Measurements from ENCODE around the gene BIN1. TPM values are rescaled to one million over a fixed set of nuclear protein-coding genes. Genes with fewer than 3 reads are reported as not detected.

Gene BIN1
- polyA plus RNA-seq, 1 donor from 2014 or later: 61.9 TPM

- Histone ChIP-seq H3K79me2 (replicated peaks; ENCODE audit: insufficient read depth, low read length) (no peaks in the 10 kb centered on the region), H2AFZ (ENCODE audit: low read depth, low read length) (no peak overlapping the region), H3K9ac (ENCODE audit: low read length) (no peak overlapping the region), H3F3A (ENCODE audit: insufficient read depth, low read length, poor library complexity, severe bottlenecking) (no peaks in the 10 kb centered on the region), H4K20me1 (ENCODE audit: insufficient read depth) (no peaks in the 10 kb centered on the region), H3K4me2 (ENCODE audit: low read length) (no peak overlapping the region), H3K36me3 (ENCODE audit: insufficient read depth, low read length) (no peaks in the 10 kb centered on the region), H3K9me2 (ENCODE audit: insufficient read depth, low read length) (no peaks in the 10 kb centered on the region), H3K27me3 (ENCODE audit: insufficient read depth, low read depth, low read length) (no peaks in the 10 kb centered on the region), H3K27ac (ENCODE audit: low read length) (no peak overlapping the region), H3K9me3 (ENCODE audit: low read length) (no peaks in the 10 kb centered on the region), H3K4me3 (ENCODE audit: low read length) (no peak overlapping the region)
- TF ChIP-seq SMC3 (conservative IDR thresholded peaks at IDR 0.05; ENCODE audit: poor library complexity): no peak
- no peak for TF ChIP-seq TAF1 (IDR thresholded peaks at IDR 0.05; ENCODE audit: low read depth)
- no peak for TF ChIP-seq EP300 (conservative IDR thresholded peaks at IDR 0.05; ENCODE audit: poor library complexity, severe bottlenecking)
- no peak for TF ChIP-seq POLR2AphosphoS5 (IDR thresholded peaks at IDR 0.05)
- TF ChIP-seq RAD21 (conservative IDR thresholded peaks at IDR 0.05): no peak
- TF ChIP-seq, protein P1, sequence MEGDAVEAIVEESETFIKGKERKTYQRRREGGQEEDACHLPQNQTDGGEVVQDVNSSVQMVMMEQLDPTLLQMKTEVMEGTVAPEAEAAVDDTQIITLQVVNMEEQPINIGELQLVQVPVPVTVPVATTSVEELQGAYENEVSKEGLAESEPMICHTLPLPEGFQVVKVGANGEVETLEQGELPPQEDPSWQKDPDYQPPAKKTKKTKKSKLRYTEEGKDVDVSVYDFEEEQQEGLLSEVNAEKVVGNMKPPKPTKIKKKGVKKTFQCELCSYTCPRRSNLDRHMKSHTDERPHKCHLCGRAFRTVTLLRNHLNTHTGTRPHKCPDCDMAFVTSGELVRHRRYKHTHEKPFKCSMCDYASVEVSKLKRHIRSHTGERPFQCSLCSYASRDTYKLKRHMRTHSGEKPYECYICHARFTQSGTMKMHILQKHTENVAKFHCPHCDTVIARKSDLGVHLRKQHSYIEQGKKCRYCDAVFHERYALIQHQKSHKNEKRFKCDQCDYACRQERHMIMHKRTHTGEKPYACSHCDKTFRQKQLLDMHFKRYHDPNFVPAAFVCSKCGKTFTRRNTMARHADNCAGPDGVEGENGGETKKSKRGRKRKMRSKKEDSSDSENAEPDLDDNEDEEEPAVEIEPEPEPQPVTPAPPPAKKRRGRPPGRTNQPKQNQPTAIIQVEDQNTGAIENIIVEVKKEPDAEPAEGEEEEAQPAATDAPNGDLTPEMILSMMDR (IDR thresholded peaks at IDR 0.05; ENCODE audit: poor library complexity, severe bottlenecking): no peak
- no peak for TF ChIP-seq MXI1 (conservative IDR thresholded peaks at IDR 0.05; ENCODE audit: poor library complexity, severe bottlenecking)
- TF ChIP-seq EZH2 (IDR thresholded peaks at IDR 0.05; ENCODE audit: borderline replicate concordance, insufficient read depth, low read length, poor library complexity, severe bottlenecking): no peak
- TF ChIP-seq, protein P2, sequence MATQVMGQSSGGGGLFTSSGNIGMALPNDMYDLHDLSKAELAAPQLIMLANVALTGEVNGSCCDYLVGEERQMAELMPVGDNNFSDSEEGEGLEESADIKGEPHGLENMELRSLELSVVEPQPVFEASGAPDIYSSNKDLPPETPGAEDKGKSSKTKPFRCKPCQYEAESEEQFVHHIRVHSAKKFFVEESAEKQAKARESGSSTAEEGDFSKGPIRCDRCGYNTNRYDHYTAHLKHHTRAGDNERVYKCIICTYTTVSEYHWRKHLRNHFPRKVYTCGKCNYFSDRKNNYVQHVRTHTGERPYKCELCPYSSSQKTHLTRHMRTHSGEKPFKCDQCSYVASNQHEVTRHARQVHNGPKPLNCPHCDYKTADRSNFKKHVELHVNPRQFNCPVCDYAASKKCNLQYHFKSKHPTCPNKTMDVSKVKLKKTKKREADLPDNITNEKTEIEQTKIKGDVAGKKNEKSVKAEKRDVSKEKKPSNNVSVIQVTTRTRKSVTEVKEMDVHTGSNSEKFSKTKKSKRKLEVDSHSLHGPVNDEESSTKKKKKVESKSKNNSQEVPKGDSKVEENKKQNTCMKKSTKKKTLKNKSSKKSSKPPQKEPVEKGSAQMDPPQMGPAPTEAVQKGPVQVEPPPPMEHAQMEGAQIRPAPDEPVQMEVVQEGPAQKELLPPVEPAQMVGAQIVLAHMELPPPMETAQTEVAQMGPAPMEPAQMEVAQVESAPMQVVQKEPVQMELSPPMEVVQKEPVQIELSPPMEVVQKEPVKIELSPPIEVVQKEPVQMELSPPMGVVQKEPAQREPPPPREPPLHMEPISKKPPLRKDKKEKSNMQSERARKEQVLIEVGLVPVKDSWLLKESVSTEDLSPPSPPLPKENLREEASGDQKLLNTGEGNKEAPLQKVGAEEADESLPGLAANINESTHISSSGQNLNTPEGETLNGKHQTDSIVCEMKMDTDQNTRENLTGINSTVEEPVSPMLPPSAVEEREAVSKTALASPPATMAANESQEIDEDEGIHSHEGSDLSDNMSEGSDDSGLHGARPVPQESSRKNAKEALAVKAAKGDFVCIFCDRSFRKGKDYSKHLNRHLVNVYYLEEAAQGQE (IDR thresholded peaks at IDR 0.05; ENCODE audit: borderline replicate concordance): no peak
These were observed 101.9 kb downstream of the BIN1 start for GRCh38 chr2:127004893-127005600.

DNA sequence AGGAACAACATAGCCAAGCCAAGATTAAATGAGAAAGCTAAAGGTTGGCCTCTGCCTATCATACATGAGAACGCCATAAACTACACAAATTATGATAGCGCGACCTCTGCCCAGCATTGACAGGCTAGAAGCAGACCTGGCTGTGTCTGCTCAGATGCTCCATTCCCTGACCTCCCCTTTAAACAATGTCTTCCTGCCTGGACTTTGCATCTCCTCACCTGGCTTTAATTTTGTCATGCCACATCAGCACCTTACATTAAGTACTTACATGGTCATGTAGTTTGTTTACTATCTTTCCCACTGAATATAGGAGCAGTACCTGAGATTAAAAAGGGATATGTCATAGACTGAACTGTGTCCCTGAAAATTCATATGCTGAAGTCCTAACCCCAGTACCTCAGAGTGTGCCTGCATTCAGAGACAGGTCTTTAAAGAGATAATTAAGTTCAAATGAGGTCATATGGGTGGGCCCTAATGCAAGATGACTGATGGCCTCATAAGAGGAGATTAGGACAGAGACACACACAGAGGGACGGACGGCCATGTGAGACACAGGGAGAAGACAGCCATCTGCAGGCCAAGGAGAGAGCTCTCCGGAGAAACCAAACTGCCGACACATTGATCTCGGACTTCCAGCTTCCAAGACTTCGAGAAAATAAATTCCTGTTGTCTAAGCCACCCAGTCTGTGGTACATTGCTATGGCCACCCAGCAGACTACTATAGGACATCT, 103.7 kb downstream of the BIN1 start:
- Histone ChIP-seq H3K27ac (ENCODE audit: low read length) (no peak overlapping the region), H4K20me1 (ENCODE audit: insufficient read depth) (no peaks in the 10 kb centered on the region), H3K36me3 (ENCODE audit: insufficient read depth, low read length) (no peaks in the 10 kb centered on the region), H3K4me2 (ENCODE audit: low read length) (no peak overlapping the region), H2AFZ (ENCODE audit: low read depth, low read length) (no peak overlapping the region), H3K9me2 (ENCODE audit: insufficient read depth, low read length) (no peaks in the 10 kb centered on the region), H3K9me3 (ENCODE audit: low read length) (no peaks in the 10 kb centered on the region), H3F3A (ENCODE audit: insufficient read depth, low read length, poor library complexity, severe bottlenecking) (no peaks in the 10 kb centered on the region), H3K79me2 (replicated peaks; ENCODE audit: insufficient read depth, low read length) (no peaks in the 10 kb centered on the region), H3K9ac (ENCODE audit: low read length) (no peak overlapping the region), H3K4me3 (ENCODE audit: low read length) (no peak overlapping the region), H3K27me3 (ENCODE audit: insufficient read depth, low read depth, low read length) (no peaks in the 10 kb centered on the region)
- TF ChIP-seq MXI1 (conservative IDR thresholded peaks at IDR 0.05; ENCODE audit: poor library complexity, severe bottlenecking) (no peak), POLR2AphosphoS5 (IDR thresholded peaks at IDR 0.05) (no peak), TAF1 (IDR thresholded peaks at IDR 0.05; ENCODE audit: low read depth) (no peak), SMC3 (conservative IDR thresholded peaks at IDR 0.05; ENCODE audit: poor library complexity) (no peak), EP300 (conservative IDR thresholded peaks at IDR 0.05; ENCODE audit: poor library complexity, severe bottlenecking) (no peak), EZH2 (IDR thresholded peaks at IDR 0.05; ENCODE audit: borderline replicate concordance, insufficient read depth, low read length, poor library complexity, severe bottlenecking) (no peak), RAD21 (conservative IDR thresholded peaks at IDR 0.05) (no peak)
- TF ChIP-seq, protein P2 (IDR thresholded peaks at IDR 0.05; ENCODE audit: borderline replicate concordance): no peak
- TF ChIP-seq, protein P1 (IDR thresholded peaks at IDR 0.05; ENCODE audit: poor library complexity, severe bottlenecking): no peak
